Measurements from ENCODE around the gene HAUS6. TPM values are rescaled to one million over a fixed set of nuclear protein-coding genes. Genes with fewer than 3 reads are reported as not detected.
"Not testable (repeated sequence)": the region's sequence is repeated elsewhere in the genome, so short reads cannot be mapped to it uniquely, and the experiment has no call there.

HAUS6 gene, protein sequence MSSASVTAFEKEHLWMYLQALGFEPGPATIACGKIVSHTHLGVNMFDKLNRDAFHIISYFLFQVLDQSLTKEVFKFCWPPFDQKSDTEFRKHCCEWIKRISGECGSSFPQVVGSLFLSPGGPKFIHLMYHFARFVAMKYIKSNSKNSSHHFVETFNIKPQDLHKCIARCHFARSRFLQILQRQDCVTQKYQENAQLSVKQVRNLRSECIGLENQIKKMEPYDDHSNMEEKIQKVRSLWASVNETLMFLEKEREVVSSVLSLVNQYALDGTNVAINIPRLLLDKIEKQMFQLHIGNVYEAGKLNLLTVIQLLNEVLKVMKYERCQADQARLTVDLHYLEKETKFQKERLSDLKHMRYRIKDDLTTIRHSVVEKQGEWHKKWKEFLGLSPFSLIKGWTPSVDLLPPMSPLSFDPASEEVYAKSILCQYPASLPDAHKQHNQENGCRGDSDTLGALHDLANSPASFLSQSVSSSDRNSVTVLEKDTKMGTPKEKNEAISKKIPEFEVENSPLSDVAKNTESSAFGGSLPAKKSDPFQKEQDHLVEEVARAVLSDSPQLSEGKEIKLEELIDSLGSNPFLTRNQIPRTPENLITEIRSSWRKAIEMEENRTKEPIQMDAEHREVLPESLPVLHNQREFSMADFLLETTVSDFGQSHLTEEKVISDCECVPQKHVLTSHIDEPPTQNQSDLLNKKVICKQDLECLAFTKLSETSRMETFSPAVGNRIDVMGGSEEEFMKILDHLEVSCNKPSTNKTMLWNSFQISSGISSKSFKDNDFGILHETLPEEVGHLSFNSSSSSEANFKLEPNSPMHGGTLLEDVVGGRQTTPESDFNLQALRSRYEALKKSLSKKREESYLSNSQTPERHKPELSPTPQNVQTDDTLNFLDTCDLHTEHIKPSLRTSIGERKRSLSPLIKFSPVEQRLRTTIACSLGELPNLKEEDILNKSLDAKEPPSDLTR
- polyA plus RNA-seq, result 3.7 TPM

DNA sequence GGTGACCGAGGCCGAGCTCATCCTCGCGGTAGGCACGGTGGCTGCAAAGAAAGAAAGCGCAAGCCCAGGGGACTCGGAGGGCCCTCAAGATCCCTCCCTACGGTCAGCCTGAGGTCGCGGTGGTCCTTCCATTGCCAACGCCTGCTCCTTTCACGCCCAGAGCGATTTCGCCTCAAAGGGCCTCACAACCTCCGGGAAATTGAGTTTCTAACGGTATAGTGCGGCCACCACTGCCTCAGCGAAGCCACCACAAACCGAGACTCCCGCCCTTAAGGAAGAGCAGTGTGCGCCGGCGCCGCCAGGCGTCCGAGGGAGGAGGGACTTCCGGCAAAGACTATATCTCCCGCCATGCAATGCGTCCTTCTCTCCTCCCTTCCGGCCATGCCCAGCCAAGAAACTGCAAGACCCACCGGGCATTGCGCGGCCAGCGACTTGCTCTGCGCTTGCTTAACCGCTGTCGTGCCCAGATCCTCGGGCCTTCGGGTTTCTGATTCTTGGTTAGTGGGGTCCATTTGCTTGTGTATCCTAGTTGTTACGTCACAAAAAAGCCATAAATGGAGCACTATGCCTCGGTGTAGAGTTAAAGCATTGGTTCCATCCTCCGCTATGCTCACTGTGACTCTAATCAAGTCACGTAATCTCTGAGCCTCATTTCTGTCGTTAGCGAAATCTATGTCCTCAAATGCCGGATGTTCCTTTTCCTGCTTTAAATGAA lies at the start of gene HAUS6:
Gene HAUS6 (minus strand): TSS at position 274 of the 715 bp plus-strand sequence. CDS start 253 bp downstream, at position 21.
- peaks cover 11 to 19% (median 16%) of the 10 kb centered on the region in 3 donors for H3K4me1 Mint-ChIP-seq
- peaks cover 3% of the 10 kb centered on the region for H3K36me3 Mint-ChIP-seq
- H3K27ac Mint-ChIP-seq, result peak within 1 kb of the TSS; percentile 76 to 98 (median 96)
- H3K9me3 Mint-ChIP-seq, result no peaks in the 10 kb centered on the region
- no peaks in the 10 kb centered on the region for H3K27me3 Mint-ChIP-seq
- H3K4me3 Mint-ChIP-seq, result peak within 1 kb of the TSS; percentile 88 to 99 (median 97)

DNA sequence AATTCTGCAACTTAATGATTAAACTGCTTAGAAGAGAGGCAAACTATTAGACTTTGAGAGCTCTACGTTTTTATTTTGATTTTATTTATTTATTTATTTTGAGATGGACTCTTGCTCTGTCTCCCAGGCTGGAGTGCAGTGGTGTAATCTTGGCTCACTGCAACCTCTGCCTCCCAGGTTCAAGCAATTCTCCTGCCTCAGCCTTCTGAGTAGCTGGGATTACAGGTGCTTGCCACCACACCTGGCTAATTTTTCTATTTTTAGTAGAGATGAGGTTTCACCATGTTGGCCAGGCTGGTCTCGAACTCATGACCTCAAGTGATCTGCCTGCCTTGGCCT lies 49.4 kb upstream of the HAUS6 start:
- H3K4me3 Mint-ChIP-seq, H3K9me3 Mint-ChIP-seq, H3K27me3 Mint-ChIP-seq, H3K36me3 Mint-ChIP-seq, H3K4me1 Mint-ChIP-seq: not testable (repeated sequence)
- peak overlapping the region in 1 of 3 donors; percentile 2 for H3K27ac Mint-ChIP-seq

DNA sequence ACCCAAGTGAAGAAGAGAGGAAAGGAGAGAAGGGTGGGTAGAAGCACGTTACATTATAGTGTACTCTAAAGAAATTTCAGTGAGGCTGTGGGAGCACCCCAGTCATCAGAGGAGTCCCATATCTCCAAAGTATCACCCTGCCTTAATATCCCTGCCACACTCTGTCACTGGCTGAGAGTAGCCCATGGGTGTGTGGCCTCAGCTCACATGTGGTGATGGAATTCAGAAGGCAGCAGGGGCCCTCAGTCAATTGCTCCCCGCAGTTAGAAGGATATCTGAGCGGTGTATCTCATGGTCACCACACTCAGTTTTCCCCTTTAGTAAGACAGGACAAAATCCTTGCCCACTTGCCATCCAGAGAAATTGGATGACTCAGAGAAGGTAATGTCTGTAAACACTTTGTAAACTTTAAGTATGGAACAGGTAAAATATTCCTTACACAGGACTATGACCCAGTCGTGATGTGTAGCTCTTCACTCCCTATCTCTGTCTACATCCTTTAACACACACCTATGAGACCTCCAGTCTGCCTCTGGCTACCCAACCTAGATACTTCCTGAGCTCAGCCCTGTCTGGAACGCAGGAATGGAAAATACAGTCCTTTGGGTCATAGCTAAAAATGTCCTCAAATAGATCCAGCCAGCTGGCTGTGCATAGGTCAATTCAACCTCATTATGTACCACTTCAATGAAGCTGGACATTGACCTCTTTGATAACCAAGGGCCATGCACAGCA lies 48.9 kb upstream of the HAUS6 start:
- Mint-ChIP-seq H3K4me1 (peaks cover 0 to 1% (median 0%) of the 10 kb centered on the region in 3 donors), H3K9me3 (no peaks in the 10 kb centered on the region), H3K27ac (peak overlapping the region in 1 of 3 donors; percentile 2), H3K4me3 (no peak overlapping the region), H3K27me3 (peaks cover under 1% of the 10 kb centered on the region), H3K36me3 (no peaks in the 10 kb centered on the region)

DNA sequence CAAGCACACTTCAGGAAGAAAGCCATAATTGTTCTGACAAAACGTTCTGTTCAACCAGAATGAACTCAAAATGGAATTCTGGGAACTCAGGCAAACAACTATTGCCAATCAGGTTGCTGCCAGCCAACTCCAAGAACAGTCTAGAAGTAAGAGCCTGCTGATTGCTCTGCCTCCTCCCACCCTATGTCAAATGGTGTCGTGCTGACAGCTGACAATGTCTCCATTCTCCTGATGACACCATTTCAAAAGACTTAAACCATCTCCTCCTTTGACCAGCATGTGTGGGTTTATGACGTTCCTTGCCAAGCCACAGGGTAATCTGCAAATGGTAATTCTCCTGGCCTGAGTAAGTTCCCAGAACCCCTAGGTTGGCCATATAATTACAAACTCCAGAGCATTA lies 46.5 kb upstream of the HAUS6 start:
- H3K36me3 Mint-ChIP-seq, result no peaks in the 10 kb centered on the region

DNA sequence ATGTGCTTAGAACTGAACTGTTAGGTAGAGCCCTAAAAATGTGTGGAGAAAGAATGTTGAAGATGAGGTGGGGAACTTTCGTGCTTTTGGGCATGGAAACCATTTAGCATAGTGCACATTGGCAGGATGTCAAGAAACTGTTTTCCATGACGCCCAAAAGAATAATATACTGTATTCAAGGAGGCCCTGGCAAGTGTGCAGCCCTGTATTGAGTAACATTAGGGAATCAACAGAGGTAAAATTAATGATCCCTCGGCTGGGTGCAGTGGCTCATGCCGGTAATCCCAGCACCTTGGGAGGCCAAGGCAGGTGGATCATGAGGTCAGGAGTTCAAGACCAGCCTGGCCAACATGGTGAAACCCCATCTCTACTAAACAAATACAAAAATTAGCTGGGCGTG lies 45.5 kb upstream of the HAUS6 start:
- H3K27ac Mint-ChIP-seq, result no peak overlapping the region
- no peaks in the 10 kb centered on the region for H3K9me3 Mint-ChIP-seq
- no peaks in the 10 kb centered on the region for H3K27me3 Mint-ChIP-seq
- no peaks in the 10 kb centered on the region for H3K36me3 Mint-ChIP-seq
- H3K4me1 Mint-ChIP-seq, result no peaks in the 10 kb centered on the region
- no peak overlapping the region for H3K4me3 Mint-ChIP-seq

More for the DNA sequence above, 46.5 kb upstream of the HAUS6 start:
- H3K27me3 Mint-ChIP-seq, result no peaks in the 10 kb centered on the region
- no peak overlapping the region for H3K4me3 Mint-ChIP-seq
- no peak overlapping the region for H3K27ac Mint-ChIP-seq
- no peaks in the 10 kb centered on the region for H3K4me1 Mint-ChIP-seq
- no peaks in the 10 kb centered on the region for H3K9me3 Mint-ChIP-seq

DNA sequence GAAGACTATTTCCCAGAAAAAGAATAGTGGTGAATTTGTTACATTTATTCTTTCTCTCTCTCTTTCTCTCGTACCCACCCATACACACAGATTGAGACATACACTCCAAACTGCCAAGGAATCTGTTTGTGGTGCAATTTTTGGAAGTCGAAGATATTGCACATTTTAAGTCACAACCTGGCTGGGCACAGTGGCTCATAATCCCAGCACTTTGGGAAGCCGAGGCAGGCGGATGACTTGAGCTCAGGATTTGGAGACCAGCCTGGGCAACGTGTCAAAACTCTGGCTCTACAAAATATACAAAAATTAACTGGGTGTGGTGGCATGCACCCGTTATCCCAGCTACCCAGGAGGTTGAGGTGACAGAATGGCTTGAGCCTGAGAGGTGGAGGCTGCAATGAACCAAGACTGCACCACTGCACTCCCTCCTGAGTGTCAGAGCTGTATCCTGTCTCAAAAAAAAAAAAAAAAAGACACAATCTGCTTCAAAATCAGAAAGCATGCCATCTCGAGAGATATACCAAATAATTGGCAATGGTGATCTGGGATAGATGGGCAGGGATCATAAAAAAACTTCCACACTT lies 43.8 kb upstream of the HAUS6 start:
- Mint-ChIP-seq H3K27ac (no peak overlapping the region), H3K36me3 (no peaks in the 10 kb centered on the region), H3K4me1 (no peaks in the 10 kb centered on the region), H3K9me3 (no peaks in the 10 kb centered on the region), H3K4me3 (no peak overlapping the region), H3K27me3 (no peaks in the 10 kb centered on the region)

DNA sequence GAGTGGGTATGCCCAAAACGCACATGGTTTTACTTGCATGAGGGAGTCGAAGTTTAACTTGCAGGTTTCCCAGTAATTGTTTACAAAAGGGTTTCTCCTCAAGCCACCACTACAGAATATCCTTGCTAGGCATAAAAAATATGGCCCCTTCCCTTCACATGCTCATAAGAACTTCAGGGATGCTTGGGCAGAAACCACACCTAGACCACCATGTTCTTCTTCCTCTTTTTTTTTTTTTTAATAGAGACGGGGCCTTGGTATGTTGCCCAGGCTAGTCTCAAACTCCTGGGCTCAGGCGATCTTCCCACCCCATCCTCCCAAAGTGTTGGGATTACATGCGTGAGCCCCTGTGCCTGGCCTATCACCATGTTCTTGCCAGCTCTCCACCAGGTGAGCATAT lies 43.2 kb upstream of the HAUS6 start:
- no peaks in the 10 kb centered on the region for H3K27me3 Mint-ChIP-seq
- no peak overlapping the region for H3K27ac Mint-ChIP-seq
- H3K9me3 Mint-ChIP-seq, result no peaks in the 10 kb centered on the region
- H3K4me3 Mint-ChIP-seq, result no peak overlapping the region
- H3K36me3 Mint-ChIP-seq, result no peaks in the 10 kb centered on the region
- no peaks in the 10 kb centered on the region for H3K4me1 Mint-ChIP-seq

DNA sequence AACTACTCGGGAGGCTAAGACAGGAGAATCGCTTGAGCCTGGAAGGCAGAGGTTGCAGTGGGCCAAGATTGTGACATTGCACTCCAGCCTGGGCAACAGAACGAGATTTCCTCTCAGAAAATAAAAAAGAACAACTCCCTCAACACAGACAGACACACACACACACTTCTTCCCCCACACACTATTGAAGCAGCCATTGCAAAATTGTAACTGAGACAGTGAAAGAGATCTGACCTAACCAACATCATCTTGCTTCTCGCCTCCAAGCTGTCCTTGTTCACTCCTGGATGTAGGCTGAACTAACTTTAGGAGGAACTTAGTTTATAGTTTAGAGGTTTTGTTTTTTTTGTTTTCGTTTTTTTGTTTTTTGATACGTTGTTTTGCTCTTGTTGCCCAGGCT lies 37.6 kb upstream of the HAUS6 start:
- no peaks in the 10 kb centered on the region for H3K27me3 Mint-ChIP-seq
- no peak overlapping the region for H3K27ac Mint-ChIP-seq
- peaks cover 3 to 7% (median 4%) of the 10 kb centered on the region in 3 donors for H3K4me1 Mint-ChIP-seq
- H3K36me3 Mint-ChIP-seq, result no peaks in the 10 kb centered on the region
- no peaks in the 10 kb centered on the region for H3K9me3 Mint-ChIP-seq
- no peak overlapping the region for H3K4me3 Mint-ChIP-seq

DNA sequence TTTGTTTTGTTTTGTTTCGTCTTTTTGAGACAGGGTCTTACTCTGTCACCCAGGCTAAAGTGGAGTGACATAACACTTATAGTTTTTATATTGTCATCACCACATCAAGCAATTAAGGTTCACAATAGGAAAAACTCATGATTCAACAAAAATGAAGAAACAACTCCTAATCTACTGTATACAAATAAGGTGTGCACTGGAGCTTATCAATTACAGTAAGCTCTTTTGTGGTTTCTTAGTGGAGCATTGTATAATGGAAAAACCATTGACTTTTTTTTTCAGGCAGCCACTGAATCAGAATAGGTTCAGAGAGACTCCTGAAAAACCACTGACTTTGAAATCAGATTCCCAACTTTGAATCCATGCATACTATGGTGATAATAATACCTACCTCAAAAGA lies 35.4 kb upstream of the HAUS6 start:
- Mint-ChIP-seq H3K27me3 (no peaks in the 10 kb centered on the region), H3K4me3 (peak overlapping the region in 1 of 4 donors; percentile 54), H3K36me3 (no peaks in the 10 kb centered on the region), H3K9me3 (no peaks in the 10 kb centered on the region), H3K4me1 (peaks cover 3 to 10% (median 4%) of the 10 kb centered on the region in 3 donors), H3K27ac (no peak overlapping the region)

DNA sequence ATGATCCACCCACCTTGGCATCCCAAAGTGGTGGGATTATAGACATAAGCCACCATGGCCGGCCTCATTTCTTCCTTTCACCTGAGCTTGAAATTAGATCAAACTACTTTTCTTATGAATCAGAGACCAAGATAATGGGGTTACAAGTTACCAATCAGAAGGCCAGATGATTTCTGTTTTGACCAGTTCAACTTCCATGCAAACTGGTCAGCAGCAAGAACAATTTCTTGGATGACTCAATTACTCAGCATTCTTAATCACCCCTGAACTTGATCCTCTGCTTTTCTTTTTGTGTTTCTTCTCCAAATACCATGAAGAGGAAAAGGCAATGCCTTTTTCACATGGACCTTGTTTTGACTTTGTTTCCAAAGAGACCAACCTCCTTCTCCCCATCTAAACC lies 34.6 kb upstream of the HAUS6 start:
- Mint-ChIP-seq H3K4me3 (no peak overlapping the region), H3K9me3 (no peaks in the 10 kb centered on the region), H3K27ac (no peak overlapping the region), H3K36me3 (no peaks in the 10 kb centered on the region), H3K4me1 (peaks cover 3 to 10% (median 4%) of the 10 kb centered on the region in 3 donors), H3K27me3 (no peaks in the 10 kb centered on the region)

DNA sequence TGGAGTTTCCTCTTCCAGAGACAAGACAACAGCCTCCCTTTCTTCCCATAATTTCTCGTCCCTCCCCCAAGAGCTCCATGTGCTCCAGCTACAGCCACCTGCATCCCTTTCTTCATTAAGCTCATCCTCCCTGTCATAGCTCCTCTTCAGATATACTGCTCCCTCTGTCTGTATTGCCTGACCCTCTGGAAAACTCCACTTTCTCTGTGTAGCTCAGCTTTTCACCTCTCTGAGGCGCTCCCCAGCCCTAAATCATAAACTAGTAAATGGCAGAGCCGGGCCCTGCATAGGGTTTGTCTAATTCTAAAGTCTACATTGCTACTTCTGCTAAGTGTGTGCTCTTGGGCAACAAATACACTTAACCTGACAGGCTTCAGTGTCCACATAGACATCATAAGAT lies 33.4 kb upstream of the HAUS6 start:
- Mint-ChIP-seq H3K4me3 (no peak overlapping the region), H3K36me3 (no peaks in the 10 kb centered on the region), H3K27me3 (no peaks in the 10 kb centered on the region), H3K4me1 (peaks cover 3 to 10% (median 4%) of the 10 kb centered on the region in 3 donors), H3K9me3 (no peaks in the 10 kb centered on the region), H3K27ac (no peak overlapping the region)

DNA sequence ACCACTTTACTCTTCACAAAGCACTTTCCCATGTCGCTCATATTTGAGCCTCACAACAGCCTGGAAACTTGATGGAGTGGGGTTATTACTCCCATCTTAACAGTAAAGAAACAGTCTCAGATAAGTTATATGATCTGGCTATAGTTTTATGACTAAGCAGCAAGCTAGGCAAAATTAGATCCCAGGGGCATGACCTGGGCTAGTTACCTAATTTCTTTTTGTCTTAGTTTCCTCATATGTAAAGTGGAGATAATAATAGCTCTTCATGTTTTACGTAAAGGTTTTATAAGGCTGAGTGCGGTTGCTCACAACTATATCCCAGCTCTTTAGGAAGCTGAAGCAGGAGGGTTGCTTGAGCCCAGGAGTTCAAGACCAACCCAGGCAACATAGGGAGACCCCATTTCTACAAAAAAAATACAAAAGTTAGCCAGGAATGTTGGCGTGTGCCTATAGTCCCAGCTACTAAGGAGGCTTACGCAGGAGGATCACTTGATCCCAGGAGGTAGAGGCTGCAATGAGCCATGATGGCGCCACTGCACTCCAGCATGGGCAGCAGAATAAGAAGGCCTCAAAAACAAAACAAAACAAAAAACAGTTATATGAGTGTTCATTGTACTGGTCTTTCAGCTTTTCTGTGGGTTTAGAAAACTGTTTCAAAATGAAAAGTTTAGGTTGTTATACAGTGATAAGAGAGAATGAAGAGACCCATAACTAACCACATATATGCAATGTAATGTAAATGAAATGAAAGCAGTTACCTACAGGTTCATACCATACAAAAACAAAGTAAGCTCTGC lies 31.0 kb upstream of the HAUS6 start:
- Mint-ChIP-seq H3K4me1 (peaks cover 6 to 21% (median 9%) of the 10 kb centered on the region in 3 donors), H3K27me3 (no peaks in the 10 kb centered on the region), H3K4me3 (no peak overlapping the region), H3K27ac (no peak overlapping the region), H3K9me3 (no peaks in the 10 kb centered on the region), H3K36me3 (no peaks in the 10 kb centered on the region)

DNA sequence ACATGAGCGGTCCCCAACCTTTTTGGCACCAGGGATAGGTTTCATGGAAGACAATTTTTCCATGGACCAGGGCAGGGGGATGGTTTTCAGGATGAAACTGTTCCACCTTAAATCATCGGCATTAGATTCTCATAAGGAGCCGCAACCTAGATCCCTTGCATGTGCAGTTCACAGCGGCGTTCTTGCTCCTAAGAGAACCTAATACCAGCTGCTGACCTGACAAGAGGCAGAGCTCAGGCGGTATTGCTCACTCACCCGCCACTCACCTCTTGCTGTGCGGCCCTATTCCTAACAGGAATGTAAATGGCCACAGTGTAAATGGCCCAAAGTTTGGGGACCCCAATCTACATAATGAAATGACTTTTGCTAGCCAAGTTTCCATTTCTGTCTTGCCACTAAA lies 27.7 kb upstream of the HAUS6 start:
- Mint-ChIP-seq H3K9me3 (no peaks in the 10 kb centered on the region), H3K4me1 (peaks cover 6 to 22% (median 20%) of the 10 kb centered on the region in 3 donors), H3K27ac (no peak overlapping the region), H3K36me3 (no peaks in the 10 kb centered on the region), H3K27me3 (no peaks in the 10 kb centered on the region), H3K4me3 (peak overlapping the region in 1 of 4 donors; percentile 23)

Measured in IgD-negative memory B cell (primary cell).